Nephron (organoid): ENCODE results near the gene HMG20B.

Experiments
- H3K27ac Mint-ChIP-seq, 3 experiments: 2 replicates each; pipeline ENCODE4 v1.8.0; 2020; ENCODE audit warnings: mixed read lengths in 3 of 3, mild to moderate bottlenecking in 2 of 3, moderate library complexity in 1 of 3
- H3K27me3 Mint-ChIP-seq: 2 replicates; pipeline ENCODE4 v1.8.0; 2021; ENCODE audit warnings: low read depth, mild to moderate bottlenecking, moderate library complexity, mixed read lengths
- H3K36me3 Mint-ChIP-seq: 2 replicates; pipeline ENCODE4 v1.8.0; 2020; ENCODE audit warnings: low read depth, mixed read lengths
- H3K4me1 Mint-ChIP-seq: 2 replicates; pipeline ENCODE4 v1.8.0; 2020; ENCODE audit warnings: mixed read lengths
- H3K4me3 Mint-ChIP-seq, 3 experiments: 2 replicates each; pipeline ENCODE4 v1.8.0; 2020; ENCODE audit warnings: mild to moderate bottlenecking in 3 of 3, mixed read lengths in 3 of 3, moderate library complexity in 2 of 3
- H3K9me3 Mint-ChIP-seq: 2 replicates; pipeline ENCODE4 v1.8.0; 2020; ENCODE audit warnings: mixed read lengths
- TF ChIP-seq, protein P1 (sequence below), 3 experiments: fragments of 200-600 bp; sonication (generic); IDR thresholded peaks; one replicate each; pipeline ENCODE4 v1.5.0; 2021; ENCODE audit warnings: antibody characterized with exemption in 3 of 3; ENCODE audit not compliant: unreplicated experiment in 3 of 3

The HMG20B gene

GRCh38 chr19:3607303-3608078, 34.7 kb downstream of the HMG20B start:
- H3K4me1 Mint-ChIP-seq, result peaks cover 8% of the 10 kb centered on the region
- no peaks in the 10 kb centered on the region for H3K9me3 Mint-ChIP-seq
- peak overlapping the region; percentile 53 to 74 (median 64) for H3K4me3 Mint-ChIP-seq
- H3K27me3 Mint-ChIP-seq, result peaks cover 8% of the 10 kb centered on the region
- H3K36me3 Mint-ChIP-seq, result peaks cover 9% of the 10 kb centered on the region
- H3K27ac Mint-ChIP-seq, result peak overlapping the region; percentile 22 to 46 (median 28)
- TF ChIP-seq, protein P1, sequence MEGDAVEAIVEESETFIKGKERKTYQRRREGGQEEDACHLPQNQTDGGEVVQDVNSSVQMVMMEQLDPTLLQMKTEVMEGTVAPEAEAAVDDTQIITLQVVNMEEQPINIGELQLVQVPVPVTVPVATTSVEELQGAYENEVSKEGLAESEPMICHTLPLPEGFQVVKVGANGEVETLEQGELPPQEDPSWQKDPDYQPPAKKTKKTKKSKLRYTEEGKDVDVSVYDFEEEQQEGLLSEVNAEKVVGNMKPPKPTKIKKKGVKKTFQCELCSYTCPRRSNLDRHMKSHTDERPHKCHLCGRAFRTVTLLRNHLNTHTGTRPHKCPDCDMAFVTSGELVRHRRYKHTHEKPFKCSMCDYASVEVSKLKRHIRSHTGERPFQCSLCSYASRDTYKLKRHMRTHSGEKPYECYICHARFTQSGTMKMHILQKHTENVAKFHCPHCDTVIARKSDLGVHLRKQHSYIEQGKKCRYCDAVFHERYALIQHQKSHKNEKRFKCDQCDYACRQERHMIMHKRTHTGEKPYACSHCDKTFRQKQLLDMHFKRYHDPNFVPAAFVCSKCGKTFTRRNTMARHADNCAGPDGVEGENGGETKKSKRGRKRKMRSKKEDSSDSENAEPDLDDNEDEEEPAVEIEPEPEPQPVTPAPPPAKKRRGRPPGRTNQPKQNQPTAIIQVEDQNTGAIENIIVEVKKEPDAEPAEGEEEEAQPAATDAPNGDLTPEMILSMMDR (IDR thresholded peaks at IDR 0.05; ENCODE audit: unreplicated experiment in 3 of 3), result no peak

DNA sequence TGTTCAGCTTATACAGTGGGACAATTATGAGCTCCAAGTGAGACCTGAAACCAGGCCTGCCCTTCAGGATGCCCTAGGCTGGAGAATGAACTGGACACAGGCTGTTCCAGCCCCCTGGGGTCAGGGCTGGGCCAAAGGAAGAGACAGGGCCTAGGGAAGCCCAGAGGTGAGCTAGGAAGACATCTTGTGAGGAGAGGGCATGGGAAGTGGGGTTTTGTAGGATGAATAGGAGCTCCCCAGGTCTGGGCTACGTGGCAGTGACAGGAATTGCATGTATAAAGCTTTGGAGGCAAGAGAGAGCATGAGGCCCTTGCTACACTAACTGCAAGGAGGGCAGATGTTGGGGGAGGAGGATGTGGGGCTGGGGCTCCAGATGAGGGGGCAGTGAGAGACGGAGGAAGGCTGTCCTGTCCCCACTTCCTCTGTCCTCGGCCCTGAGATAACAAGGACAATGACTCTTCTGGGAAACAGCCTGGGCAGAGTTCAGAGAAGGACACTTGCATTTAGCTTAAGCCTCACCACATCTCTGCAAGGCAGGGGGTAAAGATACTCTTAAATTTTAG, 35.4 kb downstream of the HMG20B start:
- Mint-ChIP-seq H3K27ac (peak overlapping the region; percentile 22 to 36 (median 28)), H3K27me3 (peaks cover 6% of the 10 kb centered on the region), H3K9me3 (no peaks in the 10 kb centered on the region), H3K36me3 (peaks cover 9% of the 10 kb centered on the region), H3K4me3 (peak overlapping the region; percentile 53 to 74 (median 64)), H3K4me1 (peaks cover 8% of the 10 kb centered on the region)
- TF ChIP-seq, protein P1 (IDR thresholded peaks at IDR 0.05; ENCODE audit: unreplicated experiment in 3 of 3), result no peak

DNA sequence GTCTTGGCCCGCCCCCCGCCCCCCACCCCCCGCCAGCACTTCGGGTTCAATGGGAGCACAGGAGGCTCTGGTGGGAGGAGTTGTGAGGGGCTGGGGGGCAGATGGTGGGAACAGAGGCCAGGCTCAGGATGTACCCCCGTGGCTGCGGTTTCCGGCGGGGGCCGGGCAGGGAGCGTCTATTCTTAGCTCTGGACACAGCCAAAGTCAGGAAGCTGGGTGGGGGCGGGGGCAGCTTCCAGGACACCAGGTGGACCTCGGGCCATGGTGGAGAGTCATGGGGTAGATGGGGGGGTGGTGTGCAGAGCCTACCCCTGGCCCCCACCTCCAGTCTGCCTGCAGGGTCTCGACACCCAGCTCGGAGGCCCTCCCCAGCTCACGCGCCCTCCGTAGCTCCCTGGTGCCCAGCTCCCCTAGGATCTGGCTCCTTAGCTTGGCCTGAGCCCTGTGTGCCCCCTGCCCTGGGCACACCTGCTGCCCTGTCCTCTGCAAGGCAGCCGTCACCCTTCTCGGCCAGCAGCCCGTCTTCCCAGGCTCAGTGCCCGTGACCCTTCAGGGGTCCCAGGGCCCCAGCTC, 36.1 kb downstream of the HMG20B start:
- peaks cover 6% of the 10 kb centered on the region for H3K27me3 Mint-ChIP-seq
- no peaks in the 10 kb centered on the region for H3K9me3 Mint-ChIP-seq
- TF ChIP-seq, protein P1 (IDR thresholded peaks at IDR 0.05; ENCODE audit: unreplicated experiment in 3 of 3), result no peak

DNA sequence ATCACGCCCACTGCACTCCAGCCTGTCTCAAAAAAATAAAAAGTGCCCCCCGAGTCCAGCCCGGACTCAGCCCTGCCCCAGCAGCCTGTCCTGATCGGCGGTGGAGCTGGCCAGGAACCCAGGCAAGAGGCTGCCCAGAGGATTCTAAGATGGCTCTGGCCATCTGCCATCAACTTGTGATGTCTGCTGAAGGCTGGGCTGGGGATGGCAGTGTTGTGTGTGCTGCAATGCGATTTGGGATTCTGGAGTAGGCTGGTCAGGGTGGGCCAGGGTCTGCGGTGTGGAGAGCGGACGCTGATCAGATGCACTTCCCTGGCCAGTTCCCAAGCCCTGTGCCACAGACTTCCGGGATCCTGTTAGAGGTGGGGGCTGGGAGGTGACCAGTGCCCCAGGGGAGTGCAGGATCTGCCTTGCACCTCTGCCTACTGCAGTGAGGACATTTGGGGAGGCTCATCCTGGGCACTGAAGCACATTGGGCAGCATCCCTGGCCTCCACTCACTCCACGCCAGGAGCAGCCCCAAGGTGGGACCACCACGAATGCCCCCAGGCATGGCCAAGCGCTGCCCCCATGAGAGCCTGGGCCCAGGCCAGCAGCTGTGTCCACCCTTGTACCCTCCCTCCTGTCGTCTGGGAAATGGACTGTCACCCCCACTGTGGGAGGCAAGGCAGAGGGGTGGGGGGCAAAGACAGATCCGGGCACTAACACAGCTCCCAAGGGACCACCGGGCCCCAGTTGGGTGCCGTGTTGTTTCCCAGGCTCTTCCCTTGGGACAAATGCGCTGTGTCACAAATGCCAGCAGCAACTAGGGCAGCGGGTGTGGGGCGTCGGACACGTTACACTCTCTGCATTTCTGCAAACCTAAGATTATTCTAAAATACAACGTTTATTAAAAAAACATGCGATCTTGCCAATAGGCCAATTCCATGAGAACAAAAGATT, 37.3 kb downstream of the HMG20B start:
- Mint-ChIP-seq H3K4me1 (peaks cover 8% of the 10 kb centered on the region), H3K36me3 (peaks cover 9% of the 10 kb centered on the region)

More for the DNA sequence above, 36.1 kb downstream of the HMG20B start:
- Mint-ChIP-seq H3K4me3 (no peak overlapping the region), H3K4me1 (peaks cover 8% of the 10 kb centered on the region), H3K27ac (no peak overlapping the region), H3K36me3 (peaks cover 9% of the 10 kb centered on the region)

More for the DNA sequence above, 37.3 kb downstream of the HMG20B start:
- TF ChIP-seq, protein P1 (IDR thresholded peaks at IDR 0.05; ENCODE audit: unreplicated experiment in 3 of 3), result no peak
- no peak overlapping the region for H3K27ac Mint-ChIP-seq
- peaks cover 6% of the 10 kb centered on the region for H3K27me3 Mint-ChIP-seq
- no peaks in the 10 kb centered on the region for H3K9me3 Mint-ChIP-seq
- H3K4me3 Mint-ChIP-seq, result no peak overlapping the region
